Measurements from ENCODE around the gene NRROS. TPM values are rescaled to one million over a fixed set of nuclear protein-coding genes. Genes with fewer than 3 reads are reported as not detected.

The NRROS gene
- total and polyA plus RNA-seq, 2 of the 4 experiments (the other 2 are of a cell fraction) = 0.10 TPM; not detected in 1

DNA sequence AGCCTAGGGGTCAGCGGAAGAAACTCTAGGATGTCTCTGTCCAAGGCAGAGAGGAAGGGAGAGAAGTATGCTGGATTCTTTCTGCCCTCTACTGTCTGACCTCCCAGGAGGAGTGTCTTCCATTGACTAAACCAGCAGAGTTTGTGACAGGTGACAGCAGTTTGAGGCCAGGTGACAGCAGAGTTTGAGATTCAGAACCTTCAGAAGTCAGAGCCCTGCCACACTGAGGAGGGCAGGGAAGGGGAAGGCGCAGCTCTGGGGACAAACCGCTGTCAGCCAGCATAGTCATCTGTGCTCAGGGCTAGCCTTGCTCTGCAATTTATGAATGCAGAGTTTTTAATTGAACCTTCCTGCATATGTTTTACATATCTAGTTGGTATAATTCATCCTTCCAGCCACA lies 12.3 kb downstream of the NRROS start:
- no peak overlapping the region for H3K18ac ChIP-seq (ENCODE audit: low read depth, low read length)
- H3K14ac ChIP-seq (replicated peaks; ENCODE audit: low read depth, low read length) = 0 out of 2 replicates have a peak overlapping the region, but pooled peaks have one; percentile 39
- no peak overlapping the region for H4K91ac ChIP-seq (ENCODE audit: insufficient read depth, low read depth, low read length)
- H3K56ac ChIP-seq (ENCODE audit: extremely low read depth, insufficient read depth, low read length) = no peak overlapping the region
- POLR2A ChIA-PET (ENCODE audit: unreplicated experiment) = interaction anchor here (0.6 kb wide), 1 partner anchor 202 kb away, joined by 3 read pairs; no protein-coding TSS in a partner anchor
- no peak overlapping the region for H2BK5ac ChIP-seq (ENCODE audit: low read depth, low read length, poor library complexity, severe bottlenecking)
- H2BK20ac ChIP-seq (ENCODE audit: low read depth, low read length) = peak overlapping the region; percentile 54
- H3K4me3 ChIP-seq (ENCODE audit: insufficient read depth, low read depth, low read length) = no peak overlapping the region
- no TSS peak for BruUV-seq (replicated peaks)
- no peaks in the 10 kb centered on the region for H3K79me1 ChIP-seq (ENCODE audit: low read depth in 1 of 2, low read length in 2 of 2)
- no peak for DNase-seq
- no peak overlapping the region for H2AK9ac ChIP-seq (replicated peaks; ENCODE audit: low read depth, low read length, poor library complexity)
- peaks cover 6% of the 10 kb centered on the region; the same call in 1 of the 2 replicates for H3K9me1 ChIP-seq (ENCODE audit: insufficient read depth, low read length)
- H3K4ac ChIP-seq (ENCODE audit: low read depth, low read length) = peak overlapping the region; percentile 32; the same call in 1 of the 2 replicates
- H2AK5ac ChIP-seq (ENCODE audit: low read depth, low read length) = peak overlapping the region; percentile 35; the same call in 1 of the 2 replicates
- H3K4me1 ChIP-seq (ENCODE audit: control insufficient read depth, insufficient read depth, low read length) = peaks cover 2% of the 10 kb centered on the region
- H3K4me2 ChIP-seq (ENCODE audit: low read depth, low read length) = no peak overlapping the region
- H3K27me3 ChIP-seq (ENCODE audit: control insufficient read depth, insufficient read depth, low read length) = no peaks in the 10 kb centered on the region
- no peak overlapping the region for H3K23ac ChIP-seq (ENCODE audit: low read depth, low read length)
- no peak overlapping the region for H2AFZ ChIP-seq (replicated peaks; ENCODE audit: low read length, poor library complexity)
- peak overlapping the region; percentile 54; the same call in 1 of the 3 replicates for H2BK15ac ChIP-seq (ENCODE audit: low read depth, low read length)
- CTCF ChIA-PET = no interaction called here
- no peak overlapping the region for H3K9ac ChIP-seq (ENCODE audit: low read depth, low read length)
- no peak overlapping the region; the same call in 1 of the 2 replicates for H3K27ac ChIP-seq (ENCODE audit: insufficient read depth, low read length)
- dilution Hi-C loops (cut with HindIII; ENCODE audit: low sequenced_read_pairs, unreplicated experiment) = no loop called here
- H4K20me1 ChIP-seq (ENCODE audit: insufficient read depth, low read length) = peaks cover 3% of the 10 kb centered on the region; the same call in 1 of the 2 replicates
- H4K5ac ChIP-seq (ENCODE audit: low read depth, low read length) = no peak overlapping the region; the same call in 1 of the 2 replicates
- no peak for ATAC-seq (ENCODE audit: low read depth)
- H2BK120ac ChIP-seq (ENCODE audit: low read depth, low read length) = peak overlapping the region; percentile 21; the same call in 1 of the 2 replicates
- intact Hi-C loops (cut with micrococcal nuclease) = no loop called here
- no peaks in the 10 kb centered on the region for H3K9me3 ChIP-seq (ENCODE audit: control insufficient read depth, insufficient read depth, low read length)
- in situ Hi-C loops (cut with MboI; ENCODE audit: low sequenced_read_pairs) = no loop called here
- no CpG with 5 or more reads among the region's 3 CpGs for WGBS, 2 experiments (ENCODE audit: extremely low coverage in 2 of 2, insufficient read length in 1 of 2)
- H3K36me3 ChIP-seq (ENCODE audit: control insufficient read depth, insufficient read depth, low read length) = no peaks in the 10 kb centered on the region
- H4K8ac ChIP-seq (ENCODE audit: low read depth in 2 of 2, low read length in 2 of 2) = no peak overlapping the region; a peak in 1 of 4 replicates
- no peak for TF ChIP-seq RFX5 (IDR thresholded peaks at IDR 0.05; ENCODE audit: low read depth, low read length)
- no peak for TF ChIP-seq CHD1 (IDR thresholded peaks at IDR 0.05; ENCODE audit: low read depth, low read length)
- no peak for TF ChIP-seq MAZ (IDR thresholded peaks at IDR 0.05; ENCODE audit: borderline replicate concordance, low read depth, low read length)
- no peak for TF ChIP-seq USF2 (IDR thresholded peaks at IDR 0.05; ENCODE audit: low read depth, low read length)
- TF ChIP-seq SMC3 (IDR thresholded peaks at IDR 0.05; ENCODE audit: low read depth, low read length) = no peak
- TF ChIP-seq RCOR1 (IDR thresholded peaks at IDR 0.05; ENCODE audit: insufficient replicate concordance, low read length) = no peak
- TF ChIP-seq MAFK (IDR thresholded peaks at IDR 0.05; ENCODE audit: low read depth, low read length) = no peak
- TF ChIP-seq, protein P1, sequence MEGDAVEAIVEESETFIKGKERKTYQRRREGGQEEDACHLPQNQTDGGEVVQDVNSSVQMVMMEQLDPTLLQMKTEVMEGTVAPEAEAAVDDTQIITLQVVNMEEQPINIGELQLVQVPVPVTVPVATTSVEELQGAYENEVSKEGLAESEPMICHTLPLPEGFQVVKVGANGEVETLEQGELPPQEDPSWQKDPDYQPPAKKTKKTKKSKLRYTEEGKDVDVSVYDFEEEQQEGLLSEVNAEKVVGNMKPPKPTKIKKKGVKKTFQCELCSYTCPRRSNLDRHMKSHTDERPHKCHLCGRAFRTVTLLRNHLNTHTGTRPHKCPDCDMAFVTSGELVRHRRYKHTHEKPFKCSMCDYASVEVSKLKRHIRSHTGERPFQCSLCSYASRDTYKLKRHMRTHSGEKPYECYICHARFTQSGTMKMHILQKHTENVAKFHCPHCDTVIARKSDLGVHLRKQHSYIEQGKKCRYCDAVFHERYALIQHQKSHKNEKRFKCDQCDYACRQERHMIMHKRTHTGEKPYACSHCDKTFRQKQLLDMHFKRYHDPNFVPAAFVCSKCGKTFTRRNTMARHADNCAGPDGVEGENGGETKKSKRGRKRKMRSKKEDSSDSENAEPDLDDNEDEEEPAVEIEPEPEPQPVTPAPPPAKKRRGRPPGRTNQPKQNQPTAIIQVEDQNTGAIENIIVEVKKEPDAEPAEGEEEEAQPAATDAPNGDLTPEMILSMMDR (conservative IDR thresholded peaks at IDR 0.05; ENCODE audit: low read depth, low read length) = no peak
- TF ChIP-seq MXI1 (IDR thresholded peaks at IDR 0.05; ENCODE audit: borderline replicate concordance, low read depth, low read length) = no peak
- no peak for TF ChIP-seq BHLHE40 (IDR thresholded peaks at IDR 0.05; ENCODE audit: low read depth, low read length)
- TF ChIP-seq FOS (IDR thresholded peaks at IDR 0.05; ENCODE audit: low read depth, low read length) = no peak
- no peak for TF ChIP-seq RAD21 (IDR thresholded peaks at IDR 0.05; ENCODE audit: low read length)
- TF ChIP-seq, protein P2, sequence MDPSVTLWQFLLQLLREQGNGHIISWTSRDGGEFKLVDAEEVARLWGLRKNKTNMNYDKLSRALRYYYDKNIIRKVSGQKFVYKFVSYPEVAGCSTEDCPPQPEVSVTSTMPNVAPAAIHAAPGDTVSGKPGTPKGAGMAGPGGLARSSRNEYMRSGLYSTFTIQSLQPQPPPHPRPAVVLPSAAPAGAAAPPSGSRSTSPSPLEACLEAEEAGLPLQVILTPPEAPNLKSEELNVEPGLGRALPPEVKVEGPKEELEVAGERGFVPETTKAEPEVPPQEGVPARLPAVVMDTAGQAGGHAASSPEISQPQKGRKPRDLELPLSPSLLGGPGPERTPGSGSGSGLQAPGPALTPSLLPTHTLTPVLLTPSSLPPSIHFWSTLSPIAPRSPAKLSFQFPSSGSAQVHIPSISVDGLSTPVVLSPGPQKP (IDR thresholded peaks at IDR 0.05; ENCODE audit: borderline replicate concordance, low read depth, low read length) = no peak

All from IMR-90 (cell line).